ENCODE data around the gene RAD51B.
"Not testable (repeated sequence)": the region's sequence is repeated elsewhere in the genome, so short reads cannot be mapped to it uniquely, and the experiment has no call there.

Gene RAD51B

GRCh38 chr14:68752271-68753006 is 932.9 kb downstream of the RAD51B start:
- DNase-seq (ENCODE audit: low spot score), result no peak

GRCh38 chr14:68753690-68754089 is 934.1 kb downstream of the RAD51B start:
- no peak for DNase-seq (ENCODE audit: low spot score)

DNA sequence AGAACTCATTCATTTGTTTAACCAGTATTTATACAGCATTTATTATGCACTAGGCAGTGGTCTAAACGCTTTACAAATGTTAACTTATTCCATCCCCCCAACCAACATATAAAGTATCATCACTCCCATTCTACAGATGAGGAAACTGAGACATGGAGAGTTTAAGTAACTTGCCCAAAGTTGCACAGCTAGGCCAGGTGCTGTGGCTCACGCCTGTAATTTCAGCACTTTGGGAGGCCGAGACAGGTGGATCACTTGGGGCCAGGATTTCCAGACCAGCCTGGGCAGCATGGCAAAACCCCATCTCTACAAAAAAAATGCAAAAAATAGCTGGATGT is 935.4 kb downstream of the RAD51B start:
- DNase-seq (ENCODE audit: low spot score), result no peak

- DNase-seq (ENCODE audit: low spot score), result no peak
Observed at GRCh38 chr14:68756000-68756481, 936.5 kb downstream of the RAD51B start.

DNA sequence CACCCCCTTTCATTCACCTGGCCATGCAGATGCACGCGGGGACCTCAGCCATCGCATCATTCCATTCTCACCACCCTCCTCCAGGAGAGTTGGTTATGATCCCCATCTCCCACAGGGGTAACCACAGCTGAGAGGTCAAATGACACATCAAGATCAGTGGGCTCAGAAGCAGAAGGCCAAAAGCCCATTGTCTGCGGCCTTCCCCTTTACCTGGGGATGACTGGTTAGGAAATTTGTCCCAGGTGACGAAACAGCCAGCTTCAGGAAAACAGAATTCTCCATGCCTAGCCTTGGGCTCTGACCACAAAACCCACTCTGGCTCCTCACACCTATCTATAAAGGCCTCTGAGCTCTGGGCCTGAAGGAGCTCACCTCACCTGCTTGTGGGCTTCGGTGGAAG is 937.2 kb downstream of the RAD51B start:
- DNase-seq (ENCODE audit: low spot score), result no peak

GRCh38 chr14:68757618-68758081 is 938.1 kb downstream of the RAD51B start:
- no peak for DNase-seq (ENCODE audit: low spot score)

- no peak for DNase-seq (ENCODE audit: low spot score)
Observed at GRCh38 chr14:68758301-68758700, 938.7 kb downstream of the RAD51B start.

- no peak for DNase-seq (ENCODE audit: low spot score)
Observed at GRCh38 chr14:68759017-68759560, 939.5 kb downstream of the RAD51B start.

GRCh38 chr14:68759937-68760336 is 940.4 kb downstream of the RAD51B start:
- DNase-seq (ENCODE audit: low spot score), result no peak

DNA sequence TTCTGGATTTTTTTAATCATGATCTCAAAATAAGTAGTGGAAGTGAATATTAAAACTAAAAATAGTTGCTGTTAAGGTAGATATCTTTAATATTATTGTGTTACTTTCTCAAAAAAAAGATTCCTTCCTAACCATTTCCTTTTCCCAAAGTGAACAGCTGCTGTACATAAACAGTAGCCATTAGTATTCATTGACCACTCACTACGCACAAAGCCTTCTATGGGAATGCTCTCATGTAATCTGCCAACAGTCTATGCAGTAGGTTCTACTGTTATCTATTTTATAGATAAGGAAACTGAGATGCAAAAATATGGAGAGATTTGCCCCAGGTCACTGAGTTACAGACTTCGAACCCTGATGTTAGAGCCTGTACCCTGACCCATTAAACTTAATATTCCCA is 941.2 kb downstream of the RAD51B start:
- no peak for DNase-seq (ENCODE audit: low spot score)

- DNase-seq (ENCODE audit: low spot score), result no peak
Observed at GRCh38 chr14:68761391-68761790, 941.8 kb downstream of the RAD51B start.

GRCh38 chr14:68762953-68763764 is 943.6 kb downstream of the RAD51B start:
- DNase-seq (ENCODE audit: low spot score), result peak; percentile 74

- DNase-seq (ENCODE audit: low spot score), result not testable (repeated sequence)
Observed at GRCh38 chr14:68763843-68764242, 944.3 kb downstream of the RAD51B start.

- DNase-seq (ENCODE audit: low spot score), result no peak
Observed at GRCh38 chr14:68766299-68767247, 947.0 kb downstream of the RAD51B start.

- no peak for DNase-seq (ENCODE audit: low spot score)
Observed at GRCh38 chr14:68767248-68767645, 947.7 kb downstream of the RAD51B start.

DNA sequence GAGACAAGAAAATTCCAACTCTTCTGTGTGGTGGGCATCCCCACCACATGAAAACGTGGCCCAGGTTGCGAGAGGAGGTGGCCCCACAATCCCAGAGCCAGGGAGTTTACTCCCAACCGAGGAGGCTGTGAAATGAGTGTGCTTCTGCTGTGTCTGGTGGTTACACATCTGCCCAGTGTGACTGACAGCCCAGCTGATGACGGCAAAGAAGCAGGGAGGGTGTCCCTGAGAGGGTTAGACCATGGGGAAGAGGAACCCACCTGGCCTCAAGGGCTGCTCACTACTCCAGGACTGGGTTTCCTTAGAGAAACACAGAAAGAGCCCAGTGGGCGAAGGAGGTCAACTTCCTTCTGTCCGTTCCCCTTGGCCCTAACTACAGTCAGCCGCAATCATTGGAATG is 948.7 kb downstream of the RAD51B start:
- no peak for DNase-seq (ENCODE audit: low spot score)

GRCh38 chr14:68770051-68770450 is 950.5 kb downstream of the RAD51B start:
- no peak for DNase-seq (ENCODE audit: low spot score)

- no peak for DNase-seq (ENCODE audit: low spot score)
Observed at GRCh38 chr14:68770553-68771286, 951.1 kb downstream of the RAD51B start.

DNA sequence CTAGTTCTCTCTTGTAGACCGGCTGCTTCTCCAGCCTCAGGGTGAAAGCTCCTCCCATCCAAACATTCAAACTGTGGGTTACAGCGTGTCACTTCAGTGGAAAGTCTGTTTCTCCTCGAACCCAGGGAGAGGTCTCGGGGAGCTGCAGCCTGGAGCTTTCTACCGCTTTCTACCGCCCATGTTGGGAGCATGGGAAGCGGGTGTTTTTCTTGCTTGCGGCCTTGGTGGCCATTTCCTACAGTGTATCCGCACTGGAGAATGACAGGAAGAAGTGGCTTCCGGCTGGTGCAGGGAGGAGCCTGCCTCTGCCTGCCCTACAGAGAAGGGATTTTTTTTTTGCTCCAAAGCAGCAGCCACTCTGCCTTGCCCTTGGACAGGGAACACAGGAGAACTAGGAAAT is 952.1 kb downstream of the RAD51B start:
- no peak for DNase-seq (ENCODE audit: low spot score)

GRCh38 chr14:68772761-68773381 is 953.3 kb downstream of the RAD51B start:
- DNase-seq (ENCODE audit: low spot score), result no peak
